SK-MEL-5 (cell line): Measurements from ENCODE around the gene NUDT19. TPM values are rescaled to one million over a fixed set of nuclear protein-coding genes. Genes with fewer than 3 reads are reported as not detected.
"Not testable (repeated sequence)": the region's sequence is repeated elsewhere in the genome, so short reads cannot be mapped to it uniquely, and the experiment has no call there.

Experiments used
- DNase-seq: peaks from one replicate; pipeline ENCODE4 v3.0.0-alpha.2; 2016; ENCODE audit warnings: low read depth, low spot score
- in situ Hi-C: cut with HindIII; loops from 2 replicates; pipeline ENCODE4 v1.10.0; 2016; ENCODE audit warnings: low sequenced_read_pairs, high pct_unique_total_duplicates, low pct_unique_long_range_greater_than_20kb
- polyA plus RNA-seq, 2 experiments: library from polyadenylated mRNA; depleted of rRNA; stranded (reverse); fragments of >200 nt; gene quantifications; 2 replicates each; pipeline ENCODE4 v1.2.3, GENCODE V29; 2015
- total RNA-seq: library from RNA; depleted of rRNA; stranded (reverse); fragments of >200 nt; shearing (Covaris generic); gene quantifications from 2 replicates; pipeline ENCODE4 v1.2.3, GENCODE V29; 2014; rRNA removed

Gene NUDT19
- total RNA-seq: 13.5 and 15.6 TPM in 2 replicates
- polyA plus RNA-seq (2015; cell fraction: cytosol; rRNA removed): 21.4 and 23.7 TPM in 2 replicates
- 5.9 and 9.3 TPM in 2 replicates for polyA plus RNA-seq (2015; cell fraction: nucleus; rRNA removed)

DNA sequence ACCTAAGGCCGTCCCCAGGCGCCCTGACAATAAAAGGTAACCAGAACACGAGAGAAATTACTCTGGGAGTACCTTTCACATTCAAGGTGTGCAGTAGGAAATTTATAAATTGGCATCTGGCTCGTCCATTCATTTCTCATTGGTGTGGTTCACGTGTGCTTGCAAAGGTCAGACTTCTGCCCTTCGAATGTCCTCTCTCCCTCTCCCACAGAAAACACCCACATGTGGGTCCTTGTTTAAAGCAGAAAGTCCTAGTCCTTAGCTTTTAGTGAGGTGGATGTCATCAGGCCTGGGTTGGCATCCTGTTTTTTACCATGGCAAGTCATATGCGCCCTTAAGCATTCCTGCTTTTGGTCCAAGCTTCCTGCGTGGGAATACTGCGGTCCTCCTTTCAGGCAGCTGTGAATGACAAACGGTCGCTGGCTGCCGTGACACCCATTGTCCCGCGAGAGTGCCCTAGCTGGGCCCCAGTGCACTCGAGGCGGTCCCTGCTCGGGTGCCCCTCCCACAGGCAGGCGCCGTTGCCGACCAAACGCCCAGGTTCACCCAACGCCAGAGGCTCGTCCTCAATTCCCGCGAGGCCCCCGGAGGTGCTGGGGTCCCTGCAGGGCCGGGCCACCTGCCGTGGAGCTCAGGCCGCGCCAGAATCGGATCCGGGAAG, at the start of gene NUDT19:
Gene NUDT19, plus strand, starts transcription at position 531 of the 661 bp plus-strand sequence. CDS start 140 bp downstream, outside the sequence.
- peak; percentile 77 for DNase-seq
- in situ Hi-C loops: no loop called here

DNA sequence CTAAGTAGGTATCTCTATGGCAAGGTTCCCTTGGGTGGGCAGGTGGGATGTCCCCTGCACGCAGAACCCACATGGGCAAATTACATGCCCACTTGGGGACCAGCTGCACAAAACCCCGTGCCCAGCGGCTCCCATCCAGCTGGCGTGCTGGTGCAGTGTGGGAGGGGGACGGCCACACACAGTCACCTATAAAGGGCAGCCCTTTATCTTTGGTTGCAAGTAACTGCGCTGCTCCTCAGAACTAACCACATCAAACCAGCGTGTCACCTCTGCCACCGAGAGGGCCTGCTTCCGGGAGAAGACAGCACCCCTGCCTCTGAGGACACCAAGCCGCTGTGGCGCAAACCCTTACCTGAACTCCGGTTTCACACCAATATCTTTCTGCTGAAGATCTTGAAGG, 48.9 kb upstream of the NUDT19 start:
- in situ Hi-C loops: no loop called here
- no peak for DNase-seq

DNA sequence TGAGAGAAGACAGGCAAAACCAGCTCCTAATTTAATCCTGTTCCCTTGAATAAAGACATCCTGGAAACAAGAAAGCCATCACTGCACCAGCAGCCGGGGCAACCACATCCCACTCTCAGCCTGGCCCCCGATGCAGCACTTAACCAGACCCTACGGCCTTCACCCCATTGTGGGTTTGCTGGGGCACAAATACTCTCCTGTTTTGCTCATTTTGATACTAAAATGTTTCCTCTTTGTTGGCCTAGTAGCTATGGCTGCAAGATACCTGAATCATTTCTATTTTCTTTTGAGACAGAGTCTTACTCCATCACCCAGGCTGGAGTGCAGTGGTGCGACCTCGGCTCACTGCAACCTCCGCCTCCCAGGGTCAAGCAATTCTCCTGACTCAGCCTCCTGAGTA, 45.1 kb upstream of the NUDT19 start:
- in situ Hi-C loops: no loop called here
- no peak for DNase-seq

DNA sequence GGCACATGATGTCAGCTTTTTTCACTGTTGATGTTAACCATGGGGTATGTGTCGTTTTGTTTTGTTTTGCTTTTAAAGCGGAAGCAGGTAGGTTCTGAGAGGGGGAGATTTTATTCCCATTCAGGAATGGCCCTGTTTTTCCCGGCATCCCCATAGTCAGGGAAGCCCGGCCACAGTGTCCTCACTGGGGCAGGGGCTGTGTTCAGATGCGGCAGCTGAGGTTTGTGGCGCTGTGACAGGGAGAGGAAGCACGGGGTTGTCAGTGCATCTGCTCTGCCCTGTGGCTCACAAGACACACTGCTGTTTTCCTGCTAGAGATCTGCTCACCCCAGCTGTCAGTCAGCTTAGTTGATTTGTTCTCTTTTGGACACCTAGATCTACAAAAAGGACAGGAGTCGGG, 44.3 kb upstream of the NUDT19 start:
- DNase-seq: no peak
- in situ Hi-C loops: no loop called here

DNA sequence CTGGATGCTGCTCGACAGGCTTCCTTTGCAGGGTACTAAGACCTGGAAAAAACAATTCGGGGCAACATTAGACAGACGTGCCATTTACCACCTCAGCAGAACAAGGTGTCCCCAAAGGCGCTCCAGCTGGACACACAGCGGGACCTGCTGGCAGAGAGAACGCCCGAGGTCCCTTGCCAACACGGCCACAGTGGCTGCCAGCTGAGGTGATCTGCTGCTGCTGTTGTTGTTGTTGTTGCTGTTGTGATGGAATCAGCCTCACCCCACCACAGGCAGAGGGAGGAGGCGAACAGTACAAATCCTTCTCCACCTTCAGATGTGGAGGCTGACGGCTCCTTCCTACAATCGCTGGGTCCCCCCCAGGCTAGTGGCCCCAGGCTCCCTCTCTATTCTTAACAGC, 41.9 kb upstream of the NUDT19 start:
- in situ Hi-C loops: no loop called here
- no peak for DNase-seq

DNA sequence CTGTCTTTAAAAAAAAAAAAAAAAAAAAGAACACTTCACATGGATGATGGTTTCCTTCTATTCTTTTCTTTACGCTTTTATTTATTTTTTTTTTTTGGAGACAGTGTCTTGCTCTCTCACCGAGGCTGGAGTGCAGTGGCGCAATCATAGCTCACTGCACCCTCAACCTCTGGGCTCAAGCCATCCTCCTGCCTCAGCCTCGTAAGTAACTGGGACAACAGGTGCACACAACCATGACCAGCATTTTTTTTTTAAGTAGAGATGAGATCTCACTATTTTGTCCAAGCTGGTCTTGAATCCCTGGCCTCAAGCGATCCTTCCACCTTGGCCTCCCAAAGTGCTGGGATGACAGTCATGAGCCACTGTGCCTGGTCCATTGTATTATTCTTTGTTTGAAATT, 41.0 kb upstream of the NUDT19 start:
- no peak for DNase-seq
- in situ Hi-C loops: no loop called here

DNA sequence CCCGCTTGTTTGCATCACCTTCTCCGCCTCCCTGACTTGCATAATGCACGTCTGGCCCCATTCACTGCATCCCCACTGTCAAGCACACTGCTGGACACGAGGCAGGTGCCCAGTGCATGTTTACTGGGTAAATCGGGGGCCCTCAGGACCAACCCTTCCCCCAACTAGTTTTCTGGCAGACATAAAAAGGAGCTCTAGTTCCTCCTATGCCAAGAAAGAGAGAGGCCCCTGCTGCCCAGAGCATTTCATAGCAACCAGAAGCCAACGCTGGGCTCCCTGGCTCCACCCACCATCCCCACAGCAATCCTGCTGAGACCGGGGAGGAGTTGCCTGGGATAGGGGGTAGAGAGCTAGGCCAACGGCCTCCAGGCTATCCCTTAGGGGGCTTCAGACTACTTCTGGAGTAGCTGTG, 39.9 kb upstream of the NUDT19 start:
- DNase-seq: no peak
- in situ Hi-C loops: no loop called here

DNA sequence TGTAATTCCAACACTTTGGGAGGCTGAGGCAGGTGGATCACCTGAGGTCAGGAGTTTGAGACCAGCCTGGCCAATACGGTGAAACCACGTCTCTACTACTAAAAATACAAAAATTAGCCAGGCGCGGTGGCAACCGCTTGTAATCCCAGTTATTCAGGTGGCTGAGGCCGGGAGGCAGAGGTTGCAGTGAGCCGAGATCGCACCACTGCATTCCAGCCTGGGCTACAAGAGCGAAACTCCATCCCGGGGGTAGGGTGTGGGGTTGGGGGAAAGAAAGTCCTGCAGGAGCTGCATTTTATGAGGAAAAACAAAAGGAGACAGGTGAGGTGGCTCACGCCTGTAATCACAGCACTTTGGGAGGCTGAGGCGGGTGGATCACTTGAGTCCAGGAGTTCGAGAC, 39.3 kb upstream of the NUDT19 start:
- in situ Hi-C loops, DNase-seq: not testable (repeated sequence)

DNA sequence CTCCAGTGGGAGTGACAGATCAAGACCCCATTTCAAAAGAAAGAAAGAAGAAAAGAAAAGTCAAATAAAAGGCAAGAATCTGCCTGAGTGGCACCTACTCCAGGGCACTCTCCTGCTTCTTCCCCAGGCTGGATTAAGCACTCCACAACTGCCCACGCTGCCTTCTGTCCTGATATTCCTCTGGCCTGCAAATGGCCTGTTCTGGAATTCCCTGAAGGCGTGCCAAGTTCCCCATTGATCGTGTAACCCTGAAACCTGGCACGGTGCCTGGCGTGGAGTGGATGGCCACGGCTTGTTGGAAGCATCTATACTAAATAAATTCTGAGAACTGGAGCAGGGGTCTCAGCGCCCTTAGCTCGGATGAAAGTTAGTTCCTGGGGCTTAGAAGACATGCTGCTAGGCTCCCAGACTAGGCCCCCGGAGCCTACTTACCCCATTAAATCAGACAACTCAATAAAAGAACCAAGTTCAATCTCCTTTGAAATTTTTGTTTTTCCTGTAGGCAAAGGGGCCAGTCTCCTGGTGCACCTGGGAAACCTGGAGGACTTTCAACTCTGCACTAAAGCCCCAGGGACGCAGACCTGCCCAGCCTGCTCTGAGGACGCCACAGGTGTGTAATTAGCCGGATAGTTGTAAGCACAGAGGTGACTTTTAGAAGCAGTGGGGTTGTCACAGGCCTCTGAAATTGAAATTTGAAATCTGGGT, 38.6 kb upstream of the NUDT19 start:
- in situ Hi-C loops: no loop called here
- DNase-seq: no peak

DNA sequence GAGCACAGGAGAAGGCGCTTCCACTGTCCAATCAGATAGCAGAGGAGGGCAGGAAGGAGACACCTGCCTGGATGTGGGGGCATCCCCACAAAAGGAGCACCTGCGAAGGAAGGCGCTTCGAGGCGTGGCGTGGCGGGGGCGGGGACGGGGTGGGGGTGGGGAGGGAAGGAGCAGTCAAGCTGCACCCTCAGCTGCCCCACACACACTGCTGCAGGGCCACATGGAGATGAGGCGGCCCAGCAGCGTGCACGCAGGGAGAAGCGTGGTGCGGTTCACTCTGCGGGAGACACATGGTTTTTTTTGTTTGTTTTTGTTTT, 38.1 kb upstream of the NUDT19 start:
- in situ Hi-C loops: no loop called here
- DNase-seq: no peak

DNA sequence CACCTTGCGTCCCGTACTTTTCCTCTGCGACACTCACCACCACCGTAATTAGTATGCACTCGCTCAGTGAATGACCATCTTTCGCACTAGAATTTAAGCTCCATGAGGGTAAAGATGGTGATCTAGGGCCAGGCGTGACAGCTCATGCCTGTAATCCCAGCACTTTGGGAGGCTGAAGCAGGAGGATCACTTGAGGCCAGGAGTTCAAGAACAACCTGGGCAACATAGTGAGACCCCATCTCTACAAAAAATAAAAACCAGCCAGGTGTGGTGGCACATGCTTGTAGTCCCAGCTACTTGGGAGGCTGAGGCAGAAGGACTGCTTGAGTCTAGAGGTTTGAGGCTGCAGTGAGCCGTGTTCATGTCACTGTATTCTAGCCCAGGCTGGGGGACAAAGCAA, 35.2 kb upstream of the NUDT19 start:
- DNase-seq, in situ Hi-C loops: not testable (repeated sequence)

DNA sequence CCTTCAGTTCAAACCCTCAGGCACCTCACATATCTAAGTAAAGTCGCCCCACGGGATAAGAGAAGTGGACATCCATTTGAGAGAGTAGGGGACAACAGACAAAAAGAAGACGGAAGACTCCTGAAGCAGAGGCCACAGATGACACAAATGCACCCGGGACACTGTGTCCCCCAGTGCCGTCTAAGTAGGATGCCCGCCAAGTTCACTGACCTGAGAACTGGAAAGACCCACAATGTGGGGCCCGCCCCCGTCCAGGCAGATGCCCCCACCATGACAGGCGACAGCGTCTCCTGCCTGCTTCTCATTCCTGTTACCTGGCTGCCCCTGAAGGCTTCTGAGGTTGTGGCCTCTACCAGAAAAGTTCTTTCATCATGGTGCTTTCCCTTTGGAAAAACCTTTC, 33.5 kb upstream of the NUDT19 start:
- DNase-seq: no peak
- in situ Hi-C loops: no loop called here

DNA sequence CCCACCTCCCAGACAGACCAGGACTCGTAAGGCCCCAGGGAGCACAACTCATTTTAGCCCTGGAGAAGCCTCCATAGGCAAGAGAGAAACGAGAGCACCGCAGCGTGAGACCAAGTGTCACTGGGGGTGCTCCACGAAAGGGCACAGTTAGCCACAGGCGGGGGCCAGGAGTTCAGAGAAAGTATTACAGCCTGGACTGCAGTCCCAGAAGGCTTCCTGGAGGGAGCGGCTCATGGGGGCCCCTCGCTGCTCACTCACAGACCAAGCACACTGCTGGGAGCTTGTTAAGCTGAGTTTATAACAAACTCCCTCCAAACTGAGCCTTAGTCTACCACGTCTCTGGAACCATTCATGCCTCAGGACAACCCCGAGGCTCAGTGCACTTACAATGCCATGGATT, 33.1 kb upstream of the NUDT19 start:
- DNase-seq: no peak
- in situ Hi-C loops: no loop called here

DNA sequence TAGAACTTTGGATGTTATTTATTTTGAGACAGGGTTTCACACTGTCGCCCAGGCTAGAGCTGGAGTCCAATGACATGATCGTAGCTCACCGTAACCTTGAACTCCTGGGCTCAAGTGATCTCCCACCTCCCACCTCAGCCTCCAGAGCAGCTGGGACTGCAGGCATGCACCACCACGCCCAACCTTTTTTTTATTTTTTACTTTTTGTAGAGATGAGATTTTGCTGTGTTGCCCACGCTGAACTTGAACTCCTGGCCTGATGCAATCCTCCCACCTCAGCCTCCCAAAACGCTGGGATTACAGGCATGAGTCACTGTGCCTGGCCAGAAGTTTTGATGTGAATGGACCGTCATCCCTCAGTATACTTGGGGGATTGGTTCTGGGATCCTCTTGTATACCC, 30.3 kb upstream of the NUDT19 start:
- DNase-seq: no peak
- in situ Hi-C loops: no loop called here

DNA sequence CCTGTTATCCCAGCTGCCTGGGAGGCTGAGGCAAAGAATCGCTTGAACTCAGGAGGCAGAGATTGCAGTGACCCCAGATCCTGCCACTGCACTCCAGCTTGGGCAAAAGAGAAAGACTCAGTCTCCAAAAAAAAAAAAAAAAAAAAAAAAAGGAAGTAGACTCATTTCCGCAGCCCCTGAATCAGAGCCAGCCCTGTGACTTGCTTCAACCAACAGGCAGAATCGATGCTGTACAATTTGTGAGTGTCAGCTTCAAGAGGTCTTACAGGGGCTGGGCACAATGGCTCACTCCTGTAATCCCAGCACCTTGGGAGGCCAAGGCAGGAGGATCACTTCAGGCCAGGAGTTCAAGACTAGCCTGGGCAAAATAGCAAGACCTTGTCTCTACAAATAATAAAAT, 29.4 kb upstream of the NUDT19 start:
- no peak for DNase-seq

DNA sequence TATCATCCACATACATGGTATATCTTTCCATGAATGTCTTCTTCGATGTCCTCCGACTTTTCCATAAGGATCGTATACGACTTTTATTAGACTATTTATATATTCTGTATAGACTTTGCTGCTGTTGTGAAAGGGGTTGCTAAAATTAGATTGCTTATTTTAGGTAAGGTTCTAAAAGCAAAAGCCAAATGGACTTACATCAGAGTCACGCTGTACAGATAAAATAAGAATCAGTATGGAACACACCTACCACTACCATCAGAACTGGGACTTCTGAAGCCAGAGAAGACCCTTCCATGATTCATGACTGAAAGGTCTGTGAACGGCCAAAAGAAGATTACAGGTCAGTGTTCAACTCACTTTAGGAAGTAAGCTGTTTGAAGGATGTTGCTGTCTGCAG, 25.5 kb upstream of the NUDT19 start:
- no peak for DNase-seq
- in situ Hi-C loops: no loop called here

More for the DNA sequence above, 29.4 kb upstream of the NUDT19 start:
- in situ Hi-C loops: no loop called here

DNA sequence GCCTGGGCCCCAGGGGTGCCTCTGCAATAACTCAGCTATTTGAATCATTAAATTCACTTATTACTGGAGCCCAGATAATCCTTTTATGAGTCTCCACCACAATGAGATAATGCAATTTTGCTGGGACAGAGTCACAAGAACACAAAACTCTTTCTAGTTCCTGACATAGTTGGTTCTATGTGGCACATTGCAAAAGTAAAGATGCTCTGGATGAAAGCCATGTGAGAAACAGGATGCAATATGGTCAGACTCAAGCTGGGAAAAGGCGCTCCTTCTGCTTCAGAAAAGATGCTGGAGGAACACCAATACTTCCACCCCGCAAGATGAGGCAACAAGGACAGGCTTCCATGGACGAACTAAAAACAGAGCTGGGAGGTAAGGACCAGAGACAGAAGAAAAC, 22.3 kb upstream of the NUDT19 start:
- no peak for DNase-seq

DNA sequence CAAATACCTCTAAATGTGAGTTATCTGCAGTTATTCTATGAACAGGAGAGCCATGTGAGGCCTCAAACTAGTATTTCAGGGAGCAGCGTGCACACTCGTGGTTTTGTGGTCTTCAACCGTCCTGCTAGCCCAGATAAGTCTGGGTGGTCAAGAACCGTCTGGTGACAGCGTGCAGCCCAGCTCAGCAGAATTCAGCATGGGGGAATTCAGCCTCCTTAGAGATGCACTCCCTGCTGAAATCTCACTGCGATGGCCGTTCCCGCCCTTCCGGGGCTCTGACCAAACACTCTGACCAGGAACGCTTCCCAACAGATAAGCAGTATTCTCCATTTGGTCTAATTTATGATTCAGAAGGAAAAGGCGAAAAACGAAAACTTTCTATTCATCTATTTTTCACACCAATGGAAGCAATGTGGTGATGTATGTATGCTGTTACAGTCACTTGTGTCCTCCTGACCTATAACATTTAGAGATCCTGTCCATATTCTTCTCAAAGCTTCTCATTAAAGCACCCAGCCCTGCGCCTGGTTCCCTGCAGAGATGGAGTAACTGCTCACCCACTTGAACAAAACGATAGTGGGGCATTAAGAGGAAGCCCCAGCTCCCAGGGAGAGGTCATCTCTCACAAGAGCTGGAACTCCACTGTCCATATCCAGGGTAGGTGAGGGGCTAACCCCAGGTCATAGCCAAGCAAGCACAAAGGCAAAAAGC, 19.6 kb upstream of the NUDT19 start:
- no peak for DNase-seq
- in situ Hi-C loops: no loop called here

More for the DNA sequence above, 22.3 kb upstream of the NUDT19 start:
- in situ Hi-C loops: no loop called here

DNA sequence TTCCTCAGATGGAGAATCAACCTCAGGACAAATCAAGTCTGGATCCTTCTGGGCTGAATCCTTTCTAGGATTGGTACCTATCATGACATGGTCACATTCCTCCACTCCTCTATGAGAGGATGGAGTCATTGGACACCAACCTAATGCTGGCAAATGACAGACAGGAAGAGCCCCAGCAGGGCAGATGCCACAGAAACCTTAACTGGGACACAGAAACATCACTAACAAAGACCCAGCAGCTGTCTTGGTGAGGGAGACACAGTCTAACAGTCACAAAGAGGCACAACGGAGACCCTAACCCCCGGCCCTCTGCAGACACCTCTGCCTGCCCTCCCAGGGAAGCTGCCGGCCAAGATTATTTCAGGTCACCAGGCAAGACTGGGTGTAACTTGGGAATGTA, 18.8 kb upstream of the NUDT19 start:
- in situ Hi-C loops: no loop called here
- no peak for DNase-seq
